OCI-LY7 (cell line): Measurements from ENCODE around the gene AHCY. TPM values are rescaled to one million over a fixed set of nuclear protein-coding genes. Genes with fewer than 3 reads are reported as not detected.

Source experiments
- BruUV-seq: library from RNA; stranded (reverse); fragments of 400-500 nt; replicated peaks from 2 replicates; lab custom pipeline; 2021; lab: Mats Ljungman, UMichigan
- CTCF ChIA-PET: fragments of 300-600 bp; sonication (Branson Sonifier 250); formaldehyde crosslinking; loops from one replicate; lab custom pipeline; 2022; ENCODE audit warnings: antibody characterized with exemption; ENCODE audit not compliant: unreplicated experiment; lab: Charles Lee
- POLR2A ChIA-PET: fragments of 300-600 bp; sonication (Branson Sonifier 250); formaldehyde crosslinking; loops from one replicate; lab custom pipeline; 2022; ENCODE audit warnings: antibody characterized with exemption; lab: Charles Lee
- DNase-seq: peaks from one replicate; pipeline ENCODE4 v3.0.0-alpha.2; 2015; ENCODE audit warnings: low spot score
- H2AFZ ChIP-seq: fragments of 200-600 bp; sonication (generic), shearing (Covaris generic); 2 replicates; pipeline ENCODE4 v1.6.1; 2014; ENCODE audit warnings: mild to moderate bottlenecking, antibody characterized with exemption, low read length, moderate library complexity
- H3K27ac ChIP-seq: fragments of 200-600 bp; sonication (generic); 2 replicates; pipeline ENCODE4 v1.5.1; 2014; ENCODE audit warnings: mixed run types, low read depth, mild to moderate bottlenecking, moderate library complexity, low read length, inconsistent platforms; ENCODE audit not compliant: poor library complexity, severe bottlenecking
- H3K36me3 ChIP-seq: fragments of 200-600 bp; sonication (generic); 2 replicates; pipeline ENCODE4 v1.6.1; 2014; ENCODE audit warnings: mild to moderate bottlenecking, antibody characterized with exemption, low read length, moderate library complexity, mixed read lengths; ENCODE audit not compliant: insufficient read depth
- H3K4me1 ChIP-seq: fragments of 200-600 bp; sonication (generic); 2 replicates; pipeline ENCODE4 v1.5.1; 2014; ENCODE audit warnings: mild to moderate bottlenecking, low read length; ENCODE audit not compliant: insufficient read depth, poor library complexity, severe bottlenecking
- H3K4me2 ChIP-seq: fragments of 200-600 bp; sonication (generic); 2 replicates; pipeline ENCODE4 v1.6.1; 2014; ENCODE audit warnings: mild to moderate bottlenecking, low read length
- H3K4me3 ChIP-seq: fragments of 200-600 bp; sonication (generic); 2 replicates; pipeline ENCODE4 v1.5.1; 2014; ENCODE audit warnings: mild to moderate bottlenecking, low read depth, low read length; ENCODE audit not compliant: poor library complexity, severe bottlenecking
- H3K79me2 ChIP-seq: fragments of 200-600 bp; sonication (generic); 2 replicates; pipeline ENCODE4 v1.6.1; 2016; ENCODE audit warnings: low read depth, mild to moderate bottlenecking, low read length, moderate library complexity, mixed read lengths; ENCODE audit not compliant: insufficient read depth
- H3K9me2 ChIP-seq: fragments of 200-600 bp; sonication (generic); 2 replicates; pipeline ENCODE4 v1.6.1; 2016; ENCODE audit warnings: mild to moderate bottlenecking, low read length, mixed read lengths; ENCODE audit not compliant: insufficient read depth
- H3K9me3 ChIP-seq: fragments of 200-600 bp; sonication (generic); 2 replicates; pipeline ENCODE4 v1.6.1; 2014; ENCODE audit warnings: mild to moderate bottlenecking, mixed run types, low read length, mixed read lengths
- H4K20me1 ChIP-seq: fragments of 200-600 bp; sonication (generic); 2 replicates; pipeline ENCODE4 v1.6.1; 2014; ENCODE audit warnings: mild to moderate bottlenecking, antibody characterized with exemption, low read length, moderate library complexity, mixed read lengths; ENCODE audit not compliant: insufficient read depth
- EZH2phosphoT487 ChIP-seq: fragments of 200-600 bp; sonication (generic); IDR thresholded peaks from 2 replicates; pipeline ENCODE4 v1.6.1; 2018; ENCODE audit warnings: low read depth, borderline replicate concordance, mild to moderate bottlenecking, mixed run types, antibody characterized with exemption, low read length, moderate library complexity, mixed read lengths
- intact Hi-C: fragments of 100-400 bp; cut with micrococcal nuclease; formaldehyde crosslinking; loops from one replicate; pipeline ENCODE4 v1.10.0; 2022; ENCODE audit not compliant: unreplicated experiment
- total RNA-seq, 2 experiments: library from RNA; depleted of rRNA in 1 of 2; stranded (reverse); fragments of >200 nt in 1 of 2; shearing (Covaris generic) in 1 of 2; gene quantifications; 2 replicates each; pipeline ENCODE4 v1.2.3, GENCODE V29; 2014 to 2022
- TF ChIP-seq, protein P1 (sequence below): fragments of 200-600 bp; sonication (generic); conservative IDR thresholded peaks from 2 replicates; pipeline ENCODE4 v1.5.1; 2014; ENCODE audit warnings: mild to moderate bottlenecking, antibody characterized with exemption, low read length, moderate library complexity, mixed read lengths

The AHCY gene
- total RNA-seq, 2 experiments from 2014 or later: 133 to 218 TPM

DNA sequence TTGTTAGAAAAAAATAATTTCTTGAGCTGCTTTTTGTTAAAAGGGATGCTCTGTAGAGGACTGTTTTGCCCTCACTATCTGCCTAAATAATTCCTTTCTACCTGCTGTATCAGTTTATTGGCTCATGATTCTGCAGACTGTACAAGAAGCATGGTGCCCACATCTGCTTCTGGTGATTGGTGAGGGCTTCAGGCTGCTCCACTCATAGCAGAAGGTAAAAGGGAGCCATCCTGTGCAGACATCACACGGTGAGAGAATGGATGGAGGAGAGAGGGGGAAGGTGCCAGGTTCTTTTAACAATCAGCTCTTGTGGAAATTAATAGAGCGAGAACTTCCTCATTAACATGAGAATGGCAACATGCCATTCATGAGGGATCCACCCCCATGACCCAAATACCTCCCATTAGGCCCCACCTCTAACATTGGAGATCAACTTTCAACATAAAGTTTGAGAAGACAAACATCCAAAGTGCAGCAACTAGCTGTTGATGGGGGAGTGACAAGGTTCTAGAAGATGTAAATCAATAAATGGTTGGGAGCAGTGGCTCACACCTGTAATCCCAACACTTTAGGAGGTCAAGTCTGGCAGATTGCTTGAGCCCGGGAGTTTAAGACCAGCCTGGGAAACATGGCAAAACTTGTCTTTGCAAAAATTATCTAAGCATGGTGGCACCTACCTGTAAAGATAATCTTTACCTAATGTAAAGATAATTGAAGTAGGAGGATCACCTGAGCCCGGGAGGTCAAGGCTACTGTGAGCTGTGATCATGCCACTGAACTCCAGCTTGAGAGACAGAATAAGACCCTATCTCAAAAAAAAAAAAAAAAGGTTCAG is 15.7 kb upstream of the AHCY start:
- DNase-seq: no peak
- no TSS peak for BruUV-seq
- CTCF ChIA-PET: no interaction called here
- Histone ChIP-seq H3K4me3 (no peak overlapping the region), H3K79me2 (no peaks in the 10 kb centered on the region), H2AFZ (no peak overlapping the region), H3K4me1 (no peaks in the 10 kb centered on the region), H4K20me1 (no peaks in the 10 kb centered on the region), H3K27ac (no peak overlapping the region), H3K36me3 (no peaks in the 10 kb centered on the region), H3K4me2 (no peak overlapping the region), H3K9me2 (no peaks in the 10 kb centered on the region), H3K9me3 (no peaks in the 10 kb centered on the region)
- TF ChIP-seq EZH2phosphoT487: no peak
- TF ChIP-seq, protein P1, sequence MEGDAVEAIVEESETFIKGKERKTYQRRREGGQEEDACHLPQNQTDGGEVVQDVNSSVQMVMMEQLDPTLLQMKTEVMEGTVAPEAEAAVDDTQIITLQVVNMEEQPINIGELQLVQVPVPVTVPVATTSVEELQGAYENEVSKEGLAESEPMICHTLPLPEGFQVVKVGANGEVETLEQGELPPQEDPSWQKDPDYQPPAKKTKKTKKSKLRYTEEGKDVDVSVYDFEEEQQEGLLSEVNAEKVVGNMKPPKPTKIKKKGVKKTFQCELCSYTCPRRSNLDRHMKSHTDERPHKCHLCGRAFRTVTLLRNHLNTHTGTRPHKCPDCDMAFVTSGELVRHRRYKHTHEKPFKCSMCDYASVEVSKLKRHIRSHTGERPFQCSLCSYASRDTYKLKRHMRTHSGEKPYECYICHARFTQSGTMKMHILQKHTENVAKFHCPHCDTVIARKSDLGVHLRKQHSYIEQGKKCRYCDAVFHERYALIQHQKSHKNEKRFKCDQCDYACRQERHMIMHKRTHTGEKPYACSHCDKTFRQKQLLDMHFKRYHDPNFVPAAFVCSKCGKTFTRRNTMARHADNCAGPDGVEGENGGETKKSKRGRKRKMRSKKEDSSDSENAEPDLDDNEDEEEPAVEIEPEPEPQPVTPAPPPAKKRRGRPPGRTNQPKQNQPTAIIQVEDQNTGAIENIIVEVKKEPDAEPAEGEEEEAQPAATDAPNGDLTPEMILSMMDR: no peak
- POLR2A ChIA-PET: interaction anchor here (0.6 kb wide), 2 partner anchors 60 to 86 kb away, joined by 3 to 4 read pairs; no protein-coding TSS in a partner anchor
- intact Hi-C loops: no loop called here

DNA sequence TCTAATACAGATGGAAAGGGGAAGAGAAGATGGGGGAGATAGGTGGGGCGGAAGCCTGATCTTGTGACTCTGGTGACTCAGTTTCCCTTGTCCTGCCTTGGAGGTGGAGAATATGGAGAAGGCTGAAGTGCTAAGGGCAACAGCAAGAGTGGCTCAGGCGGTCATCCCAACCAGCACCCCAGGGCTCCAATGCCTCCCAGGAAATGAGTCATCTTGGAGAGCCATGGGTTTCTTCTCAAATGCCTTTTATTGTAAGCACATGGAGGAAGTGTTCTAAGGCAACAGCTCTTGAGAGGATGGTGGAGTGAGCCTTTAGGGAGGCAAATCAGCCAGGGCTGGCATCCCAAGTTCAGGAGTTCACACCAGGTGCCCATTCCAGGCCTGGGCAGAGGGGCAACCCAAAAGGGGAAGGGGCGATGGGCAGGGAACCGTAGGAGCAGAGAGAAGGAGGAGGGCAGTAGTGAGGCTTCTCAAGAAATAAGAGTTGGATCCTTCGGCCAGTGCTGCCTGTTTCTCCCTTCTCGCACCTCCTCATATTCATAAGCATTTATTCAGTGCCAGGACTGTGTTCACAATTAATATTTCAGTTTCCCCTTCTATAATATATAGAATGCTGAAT is 13.2 kb upstream of the AHCY start:
- ChIA-PET POLR2A (no interaction called here), CTCF (no interaction called here)
- Histone ChIP-seq H2AFZ (no peak overlapping the region), H3K27ac (no peak overlapping the region), H3K4me1 (no peaks in the 10 kb centered on the region), H3K4me2 (no peak overlapping the region), H4K20me1 (no peaks in the 10 kb centered on the region), H3K9me2 (no peaks in the 10 kb centered on the region), H3K9me3 (no peaks in the 10 kb centered on the region), H3K79me2 (no peaks in the 10 kb centered on the region), H3K4me3 (no peak overlapping the region), H3K36me3 (no peaks in the 10 kb centered on the region)
- intact Hi-C loops: no loop called here
- TF ChIP-seq EZH2phosphoT487: no peak
- TF ChIP-seq, protein P1: no peak
- no peak for DNase-seq
- no TSS peak for BruUV-seq

DNA sequence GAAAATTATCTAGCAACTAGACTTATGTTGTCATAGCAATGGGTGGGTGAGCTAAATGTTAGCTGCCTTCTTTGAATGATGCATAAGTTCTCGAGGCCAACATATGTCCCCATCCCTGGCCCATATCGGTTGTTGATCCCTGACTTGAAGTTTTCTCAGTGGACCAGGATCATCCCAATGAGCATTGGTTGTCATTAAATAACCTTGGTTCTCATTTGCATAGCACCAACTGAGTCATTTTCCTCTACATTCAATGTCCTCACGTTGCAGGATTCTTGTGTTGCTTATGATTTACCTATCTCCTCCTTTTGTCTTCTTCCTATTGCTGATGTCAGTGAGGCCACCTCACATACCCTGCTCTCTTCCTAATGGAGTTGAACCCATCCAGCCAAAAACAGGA is 12.1 kb upstream of the AHCY start:
- no peak overlapping the region for H3K27ac ChIP-seq
- no peak for TF ChIP-seq EZH2phosphoT487
- TF ChIP-seq, protein P1: no peak
- no peaks in the 10 kb centered on the region for H3K9me2 ChIP-seq
- no peak overlapping the region for H2AFZ ChIP-seq
- H3K9me3 ChIP-seq: no peaks in the 10 kb centered on the region
- no TSS peak for BruUV-seq
- no peak for DNase-seq
- POLR2A ChIA-PET: interaction anchor here (0.6 kb wide), 2 partner anchors 58 to 63 kb away, joined by 4 read pairs; no protein-coding TSS in a partner anchor
- H3K36me3 ChIP-seq: no peaks in the 10 kb centered on the region
- no peak overlapping the region for H3K4me3 ChIP-seq
- H3K4me2 ChIP-seq: no peak overlapping the region
- H3K4me1 ChIP-seq: no peaks in the 10 kb centered on the region
- intact Hi-C loops: no loop called here
- no peaks in the 10 kb centered on the region for H4K20me1 ChIP-seq
- no peaks in the 10 kb centered on the region for H3K79me2 ChIP-seq
- CTCF ChIA-PET: no interaction called here
